ENCODE measurements around the gene GPR61. TPM values are rescaled to one million over a fixed set of nuclear protein-coding genes. Genes with fewer than 3 reads are reported as not detected.
A peak's percentile ranks its signal among the peaks of the same experiment; 100 is the strongest.

GPR61 gene
- polyA plus RNA-seq, 6 donors from 2014 or later, result 0.09 TPM; not detected in 5

DNA sequence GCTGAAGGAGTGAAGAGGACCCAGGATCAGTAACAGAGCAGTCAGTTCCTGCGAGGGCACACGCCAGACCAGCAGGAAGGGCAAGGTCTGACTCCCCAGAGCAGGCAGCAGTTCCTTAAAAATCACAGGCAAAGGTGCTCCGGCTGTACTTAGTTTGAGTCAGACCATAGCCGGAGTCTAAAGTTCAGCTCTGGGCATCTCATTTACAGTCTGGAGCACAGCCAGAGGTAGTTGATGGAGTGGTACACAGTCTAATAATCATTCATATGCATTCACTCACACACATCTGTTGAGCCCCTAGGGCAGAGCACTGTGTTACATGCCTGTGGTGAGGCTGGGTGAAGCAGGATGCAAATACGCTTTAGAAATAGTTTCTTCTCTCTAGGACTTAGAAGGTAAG lies 22.8 kb upstream of the GPR61 start:
- no peaks in the 10 kb centered on the region for H3K4me1 Mint-ChIP-seq
- H3K36me3 Mint-ChIP-seq, result no peaks in the 10 kb centered on the region
- DNase-seq (no peak), ATAC-seq (ENCODE audit: low read depth in 2 of 2) (no peak)
- H3K9me3 Mint-ChIP-seq, result no peaks in the 10 kb centered on the region
- H3K27me3 Mint-ChIP-seq, result peaks cover 9 to 22% (median 19%) of the 10 kb centered on the region in 3 donors
- H3K27ac Mint-ChIP-seq, result no peak overlapping the region
- no peak overlapping the region for H3K4me3 Mint-ChIP-seq

DNA sequence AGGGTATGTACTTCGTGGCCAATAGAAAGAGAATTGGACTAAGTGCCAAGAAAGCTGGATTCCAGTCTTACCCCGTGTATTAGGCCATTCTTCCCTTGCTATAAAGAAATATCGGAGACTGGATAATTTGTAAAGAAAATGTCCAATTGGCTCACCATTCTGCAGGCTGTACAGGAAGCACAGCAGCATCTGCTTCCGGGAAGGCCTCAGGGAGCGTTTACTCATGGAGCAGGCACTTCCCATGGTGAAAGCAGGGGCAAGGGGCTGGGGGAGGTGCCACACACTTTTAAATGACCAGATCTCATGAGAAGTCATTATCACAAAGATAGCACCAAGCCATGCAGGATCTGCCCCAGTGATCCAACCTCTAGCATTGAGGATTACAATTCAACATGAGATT lies 22.3 kb upstream of the GPR61 start:
- Mint-ChIP-seq H3K27ac (no peak overlapping the region), H3K36me3 (no peaks in the 10 kb centered on the region), H3K4me1 (no peaks in the 10 kb centered on the region), H3K27me3 (peaks cover 9 to 22% (median 19%) of the 10 kb centered on the region in 3 donors), H3K9me3 (no peaks in the 10 kb centered on the region), H3K4me3 (no peak overlapping the region)
- ATAC-seq (ENCODE audit: low read depth in 2 of 2) (no peak), DNase-seq (no peak)

DNA sequence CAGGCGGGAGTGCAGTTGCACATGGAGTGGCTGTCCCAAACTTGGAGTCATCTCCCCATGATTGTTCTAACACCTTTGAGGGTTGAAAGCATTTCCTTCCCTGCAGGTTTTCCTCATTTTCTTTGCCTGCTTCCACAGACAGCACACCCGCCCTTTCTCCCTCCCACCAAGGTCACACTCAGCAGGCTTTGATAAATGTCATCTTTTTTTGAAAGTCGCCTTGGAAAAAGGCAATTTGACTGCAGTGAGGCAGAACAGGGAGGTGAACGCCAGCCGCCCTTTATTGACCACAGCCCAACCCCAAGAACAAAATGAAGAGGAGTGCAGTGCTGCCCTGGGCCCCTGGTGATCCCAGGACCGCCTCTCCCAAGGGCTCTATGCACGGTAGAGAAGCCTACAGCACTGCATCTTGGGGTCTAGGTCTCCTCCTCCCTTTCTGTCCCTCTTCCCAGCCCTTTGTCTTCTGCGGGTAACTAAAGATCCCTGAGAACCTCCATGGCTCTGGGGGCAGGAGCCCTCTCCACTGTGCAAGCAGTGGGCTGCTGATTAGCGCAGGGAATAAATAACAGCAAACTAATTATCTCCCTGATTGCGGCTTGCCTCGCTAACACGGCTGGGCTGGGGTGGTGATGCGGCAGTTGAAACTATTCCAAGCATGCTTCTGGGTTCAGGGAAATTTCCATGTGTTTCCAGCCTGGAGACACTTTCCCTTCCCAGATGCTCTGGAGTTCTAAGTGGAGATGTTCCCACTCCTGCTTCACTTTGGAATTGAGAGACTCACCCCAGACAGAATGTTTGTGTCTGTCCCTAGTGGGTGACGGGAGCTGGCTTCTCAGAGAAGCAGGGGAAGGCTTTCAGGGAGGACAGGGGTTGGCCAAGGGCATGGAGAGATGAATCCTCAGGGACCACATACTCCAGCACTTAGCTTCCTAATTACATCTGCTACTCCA lies 18.4 kb upstream of the GPR61 start:
- no peak overlapping the region for H3K4me3 Mint-ChIP-seq
- no peaks in the 10 kb centered on the region for H3K9me3 Mint-ChIP-seq
- H3K27me3 Mint-ChIP-seq, result peaks cover 8 to 34% (median 28%) of the 10 kb centered on the region in 3 donors
- H3K27ac Mint-ChIP-seq, result peak overlapping the region in 1 of 6 donors; percentile 75
- no peak for ATAC-seq (ENCODE audit: low read depth in 2 of 2)
- H3K4me1 Mint-ChIP-seq, result no peaks in the 10 kb centered on the region
- DNase-seq, result no peak
- no peaks in the 10 kb centered on the region for H3K36me3 Mint-ChIP-seq

GRCh38 chr1:109522026-109522425 lies 17.6 kb upstream of the GPR61 start:
- Mint-ChIP-seq H3K4me1 (no peaks in the 10 kb centered on the region), H3K9me3 (no peaks in the 10 kb centered on the region), H3K27me3 (peaks cover 8 to 35% (median 28%) of the 10 kb centered on the region in 3 donors), H3K4me3 (no peak overlapping the region), H3K36me3 (no peaks in the 10 kb centered on the region), H3K27ac (no peak overlapping the region)
- no peak for ATAC-seq (ENCODE audit: low read depth in 2 of 2)
- no peak for DNase-seq

DNA sequence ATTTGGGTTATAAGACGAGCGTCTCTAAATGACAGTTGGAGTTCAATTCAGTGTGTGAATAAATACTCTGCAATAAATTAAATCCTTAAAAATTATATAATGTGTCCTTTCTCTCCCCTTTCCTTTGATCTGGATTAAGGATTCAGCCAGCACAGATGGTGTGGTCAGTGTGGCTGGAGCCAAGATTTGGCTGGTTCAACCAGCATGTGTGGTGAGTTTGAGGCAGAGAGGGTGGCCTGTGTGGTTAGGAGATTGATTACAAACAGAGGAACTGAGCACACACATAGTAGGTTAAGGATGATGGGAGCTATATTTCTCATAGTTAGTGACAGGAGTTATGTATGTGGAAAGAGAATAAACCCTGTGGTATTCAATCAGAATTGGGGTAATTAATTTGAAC lies 16.0 kb upstream of the GPR61 start:
- DNase-seq (no peak), ATAC-seq (ENCODE audit: low read depth in 2 of 2) (no peak)
- Mint-ChIP-seq H3K9me3 (no peaks in the 10 kb centered on the region), H3K4me3 (no peak overlapping the region), H3K36me3 (no peaks in the 10 kb centered on the region), H3K27ac (no peak overlapping the region), H3K27me3 (peaks cover 8 to 39% (median 35%) of the 10 kb centered on the region in 3 donors), H3K4me1 (no peaks in the 10 kb centered on the region)

- Mint-ChIP-seq H3K27ac (no peak overlapping the region), H3K4me1 (peaks cover 0 to 9% (median 4%) of the 10 kb centered on the region in 3 donors), H3K4me3 (no peak overlapping the region), H3K36me3 (no peaks in the 10 kb centered on the region), H3K9me3 (no peaks in the 10 kb centered on the region), H3K27me3 (peaks cover 4 to 33% (median 18%) of the 10 kb centered on the region in 3 donors)
- ATAC-seq (ENCODE audit: low read depth in 2 of 2), result peak; percentile 35 to 59
- DNase-seq, result no peak
These were observed 12.4 kb upstream of the GPR61 start for GRCh38 chr1:109527098-109527811.

GRCh38 chr1:109527846-109528695 lies 11.6 kb upstream of the GPR61 start:
- peaks cover 4 to 31% (median 9%) of the 10 kb centered on the region in 3 donors for H3K27me3 Mint-ChIP-seq
- peaks cover 0 to 17% (median 10%) of the 10 kb centered on the region in 3 donors for H3K4me1 Mint-ChIP-seq
- ATAC-seq (ENCODE audit: low read depth in 2 of 2) (no peak), DNase-seq (no peak)
- H3K36me3 Mint-ChIP-seq, result no peaks in the 10 kb centered on the region
- H3K9me3 Mint-ChIP-seq, result no peaks in the 10 kb centered on the region
- no peak overlapping the region for H3K4me3 Mint-ChIP-seq
- H3K27ac Mint-ChIP-seq, result peak overlapping the region in 2 of 6 donors; percentile 7 to 19

- no peak overlapping the region for H3K27ac Mint-ChIP-seq
- ATAC-seq (ENCODE audit: low read depth in 2 of 2), result no peak
- no peaks in the 10 kb centered on the region for H3K36me3 Mint-ChIP-seq
- DNase-seq, result no peak
- no peaks in the 10 kb centered on the region for H3K9me3 Mint-ChIP-seq
- H3K4me1 Mint-ChIP-seq, result peaks cover 0 to 17% (median 10%) of the 10 kb centered on the region in 3 donors
- H3K27me3 Mint-ChIP-seq, result peaks cover 4 to 28% (median 8%) of the 10 kb centered on the region in 3 donors
- H3K4me3 Mint-ChIP-seq, result no peak overlapping the region
These were observed 11.0 kb upstream of the GPR61 start for GRCh38 chr1:109528712-109529111.

DNA sequence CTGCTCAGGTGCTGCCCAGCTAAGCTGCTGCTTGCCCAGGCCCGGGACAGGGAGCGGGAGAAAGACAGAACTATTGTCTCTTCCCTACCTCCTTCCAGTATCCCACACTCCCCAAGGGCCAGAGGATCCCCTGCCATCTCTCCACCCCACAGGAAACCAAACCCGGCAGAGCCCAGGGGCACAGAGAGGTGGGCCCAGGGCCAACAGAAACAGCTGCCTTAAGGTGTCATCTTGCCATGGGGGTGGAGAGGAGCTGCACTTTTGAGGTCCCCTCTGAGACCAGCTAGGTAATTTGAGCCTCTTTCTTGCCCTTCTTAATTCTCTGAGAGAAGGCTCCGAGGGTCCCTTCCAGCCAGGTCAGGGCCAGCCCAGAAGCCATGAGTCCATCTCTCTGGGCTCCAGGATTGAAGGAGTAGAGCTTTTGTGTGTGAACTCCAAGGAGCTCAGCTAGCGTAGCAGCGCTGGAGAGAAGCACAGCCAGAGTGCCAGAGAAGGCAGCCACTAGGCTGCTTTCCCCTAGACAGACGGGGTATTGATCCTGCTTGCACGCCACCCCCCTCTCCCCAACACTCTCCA lies 9.7 kb upstream of the GPR61 start:
- H3K4me1 Mint-ChIP-seq, result peaks cover 0 to 17% (median 10%) of the 10 kb centered on the region in 3 donors
- H3K27me3 Mint-ChIP-seq, result peaks cover 4 to 24% (median 8%) of the 10 kb centered on the region in 3 donors
- no peaks in the 10 kb centered on the region for H3K36me3 Mint-ChIP-seq
- no peak for ATAC-seq (ENCODE audit: low read depth in 2 of 2)
- H3K27ac Mint-ChIP-seq, result peak overlapping the region in 2 of 6 donors; percentile 32 to 77
- DNase-seq, result no peak
- H3K9me3 Mint-ChIP-seq, result no peaks in the 10 kb centered on the region
- H3K4me3 Mint-ChIP-seq, result no peak overlapping the region

DNA sequence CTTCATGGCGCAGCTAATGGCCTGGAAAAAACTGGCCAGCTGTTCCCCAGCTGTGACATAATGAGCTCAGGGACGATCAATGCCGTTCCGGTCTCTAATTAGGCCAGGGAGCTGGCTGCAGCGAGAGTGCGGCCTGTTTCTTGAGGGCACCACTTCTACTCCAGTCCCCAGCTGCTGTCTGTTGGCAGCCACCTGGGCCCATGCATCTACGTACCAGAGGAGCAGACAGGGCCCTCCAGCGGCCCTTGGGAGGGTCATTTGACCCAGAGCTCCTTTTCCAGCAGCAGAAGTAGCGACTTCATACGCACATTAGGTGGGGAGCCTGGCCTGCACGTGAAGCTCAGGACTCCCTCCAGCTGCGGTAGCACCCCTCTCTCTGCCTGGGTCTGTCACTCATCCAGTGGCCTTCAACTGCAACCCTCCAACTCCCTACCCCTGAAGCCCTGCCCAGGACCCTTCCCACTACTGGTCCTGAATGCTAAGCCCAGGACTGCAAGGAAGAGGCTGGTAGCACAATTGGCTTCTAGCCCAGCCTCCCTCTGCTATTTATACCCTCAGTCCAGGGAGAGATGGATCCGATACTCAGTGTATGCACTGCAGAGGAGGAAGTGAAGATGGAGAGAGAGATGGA lies 9.1 kb upstream of the GPR61 start:
- Mint-ChIP-seq H3K4me3 (no peak overlapping the region), H3K9me3 (no peaks in the 10 kb centered on the region), H3K36me3 (no peaks in the 10 kb centered on the region), H3K27ac (no peak overlapping the region), H3K4me1 (peaks cover 0 to 17% (median 10%) of the 10 kb centered on the region in 3 donors), H3K27me3 (peaks cover 4 to 23% (median 8%) of the 10 kb centered on the region in 3 donors)
- ATAC-seq (ENCODE audit: low read depth in 2 of 2) (no peak), DNase-seq (no peak)

- peaks cover 0 to 17% (median under 1%) of the 10 kb centered on the region in 3 donors for H3K27me3 Mint-ChIP-seq
- H3K9me3 Mint-ChIP-seq, result no peaks in the 10 kb centered on the region
- H3K27ac Mint-ChIP-seq, result no peak overlapping the region
- no peak for ATAC-seq (ENCODE audit: low read depth in 2 of 2)
- H3K4me1 Mint-ChIP-seq, result peaks cover 0 to 17% (median 10%) of the 10 kb centered on the region in 3 donors
- no peaks in the 10 kb centered on the region for H3K36me3 Mint-ChIP-seq
- DNase-seq, result no peak
- H3K4me3 Mint-ChIP-seq, result no peak overlapping the region
These were observed 8.3 kb upstream of the GPR61 start for GRCh38 chr1:109531380-109531779.

GRCh38 chr1:109531826-109532364 lies 7.8 kb upstream of the GPR61 start:
- Mint-ChIP-seq H3K27me3 (peaks cover 0 to 17% (median 0%) of the 10 kb centered on the region in 3 donors), H3K4me1 (peaks cover 0 to 17% (median 10%) of the 10 kb centered on the region in 3 donors), H3K9me3 (no peaks in the 10 kb centered on the region), H3K27ac (no peak overlapping the region), H3K4me3 (peak overlapping the region in 4 of 8 donors; percentile 77 to 89 (median 83)), H3K36me3 (no peaks in the 10 kb centered on the region)
- DNase-seq (no peak), ATAC-seq (ENCODE audit: low read depth in 2 of 2) (no peak)

Measured in naive B cell (primary cell).